ENCODE measurements around the gene RCL1. TPM values are rescaled to one million over a fixed set of nuclear protein-coding genes. Genes with fewer than 3 reads are reported as not detected.

The RCL1 gene
- total RNA-seq, 1 experiment from 2014 or later = 52.2 TPM

DNA sequence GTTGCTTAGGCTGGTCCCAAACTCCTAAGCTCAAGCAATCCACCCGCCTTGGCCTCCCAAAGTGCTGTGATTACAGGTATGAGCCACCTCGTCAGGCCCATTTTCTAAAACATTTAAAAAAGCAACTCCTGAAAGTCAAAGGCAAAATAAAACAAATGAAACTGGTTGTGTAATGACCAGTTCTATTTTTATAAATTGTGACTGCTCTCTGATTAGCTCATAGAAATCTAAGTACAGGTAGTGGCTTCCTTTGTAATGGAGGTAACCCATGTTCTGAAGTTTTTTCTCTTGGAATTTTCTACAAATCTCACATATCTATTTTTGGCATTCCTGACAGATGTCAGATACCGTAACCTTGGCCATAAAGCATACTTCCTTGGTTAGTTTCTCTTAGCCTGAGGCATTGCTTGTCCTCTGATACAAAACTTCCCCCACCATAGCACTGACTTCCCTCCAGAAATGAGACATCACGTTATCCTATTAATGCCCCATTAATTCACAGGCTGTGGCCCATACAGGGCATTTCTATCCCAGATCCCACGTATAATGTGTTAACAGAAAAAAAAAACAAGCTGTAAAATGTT is 37.6 kb upstream of the RCL1 start:
- BruUV-seq (replicated peaks) = no TSS peak

GRCh38 chr9:4756420-4756819 is 36.3 kb upstream of the RCL1 start:
- Histone ChIP-seq H3K27ac (ENCODE audit: low read length) (no peak overlapping the region), H3K9me2 (replicated peaks; ENCODE audit: low read length) (no peaks in the 10 kb centered on the region), H3F3A (ENCODE audit: low read length, unreplicated experiment) (no peaks in the 10 kb centered on the region), H3K4me1 (ENCODE audit: insufficient read depth, low read length) (no peaks in the 10 kb centered on the region; the same call in 1 of the 2 replicates), H3K4me2 (ENCODE audit: low read length) (no peak overlapping the region), H3K9me3 (ENCODE audit: low read length) (no peaks in the 10 kb centered on the region), H3K27me3 (ENCODE audit: low read length) (no peaks in the 10 kb centered on the region), H3K36me3 (ENCODE audit: low read depth, low read length) (no peaks in the 10 kb centered on the region; the same call in 1 of the 2 replicates), H3K9ac (ENCODE audit: low read length) (no peak overlapping the region), H3K79me2 (ENCODE audit: low read length) (no peaks in the 10 kb centered on the region), H3K4me3 (ENCODE audit: low read length) (no peak overlapping the region), H4K20me1 (ENCODE audit: low read length) (no peaks in the 10 kb centered on the region), H2AFZ (ENCODE audit: low read length) (no peak overlapping the region)
- TF ChIP-seq, protein P1, sequence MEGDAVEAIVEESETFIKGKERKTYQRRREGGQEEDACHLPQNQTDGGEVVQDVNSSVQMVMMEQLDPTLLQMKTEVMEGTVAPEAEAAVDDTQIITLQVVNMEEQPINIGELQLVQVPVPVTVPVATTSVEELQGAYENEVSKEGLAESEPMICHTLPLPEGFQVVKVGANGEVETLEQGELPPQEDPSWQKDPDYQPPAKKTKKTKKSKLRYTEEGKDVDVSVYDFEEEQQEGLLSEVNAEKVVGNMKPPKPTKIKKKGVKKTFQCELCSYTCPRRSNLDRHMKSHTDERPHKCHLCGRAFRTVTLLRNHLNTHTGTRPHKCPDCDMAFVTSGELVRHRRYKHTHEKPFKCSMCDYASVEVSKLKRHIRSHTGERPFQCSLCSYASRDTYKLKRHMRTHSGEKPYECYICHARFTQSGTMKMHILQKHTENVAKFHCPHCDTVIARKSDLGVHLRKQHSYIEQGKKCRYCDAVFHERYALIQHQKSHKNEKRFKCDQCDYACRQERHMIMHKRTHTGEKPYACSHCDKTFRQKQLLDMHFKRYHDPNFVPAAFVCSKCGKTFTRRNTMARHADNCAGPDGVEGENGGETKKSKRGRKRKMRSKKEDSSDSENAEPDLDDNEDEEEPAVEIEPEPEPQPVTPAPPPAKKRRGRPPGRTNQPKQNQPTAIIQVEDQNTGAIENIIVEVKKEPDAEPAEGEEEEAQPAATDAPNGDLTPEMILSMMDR (conservative IDR thresholded peaks at IDR 0.05; ENCODE audit: low read depth, low read length) = no peak
- TF ChIP-seq EZH2phosphoT487 (IDR thresholded peaks at IDR 0.05; ENCODE audit: borderline replicate concordance, low read length) = no peak
- no peak for TF ChIP-seq EZH2 (IDR thresholded peaks at IDR 0.05; ENCODE audit: low read length, unreplicated experiment)
- ChIA-PET CTCF (no interaction called here), POLR2A (ENCODE audit: unreplicated experiment) (no interaction called here)
- BruUV-seq (replicated peaks) = no TSS peak
- intact Hi-C loops (cut with micrococcal nuclease) = loop anchor here (10.0 kb wide), 1 partner anchor 838 kb away; no protein-coding TSS in a partner anchor
- ATAC-seq = no peak
- no peak for DNase-seq

More for the DNA sequence above, 37.6 kb upstream of the RCL1 start:
- ChIA-PET CTCF (interaction anchor here (0.6 kb wide), 1 partner anchor 1358 kb away, joined by 3 read pairs; no protein-coding TSS in a partner anchor), POLR2A (ENCODE audit: unreplicated experiment) (no interaction called here)
- H4K20me1 ChIP-seq (ENCODE audit: low read length) = no peaks in the 10 kb centered on the region
- TF ChIP-seq, protein P1 (conservative IDR thresholded peaks at IDR 0.05; ENCODE audit: low read depth, low read length) = no peak
- TF ChIP-seq EZH2 (IDR thresholded peaks at IDR 0.05; ENCODE audit: low read length, unreplicated experiment) (no peak), EZH2phosphoT487 (IDR thresholded peaks at IDR 0.05; ENCODE audit: borderline replicate concordance, low read length) (no peak)
- H3K9ac ChIP-seq (ENCODE audit: low read length) = no peak overlapping the region
- H3K4me1 ChIP-seq (ENCODE audit: insufficient read depth, low read length) = no peaks in the 10 kb centered on the region; the same call in 1 of the 2 replicates
- H3K4me2 ChIP-seq (ENCODE audit: low read length) = no peak overlapping the region
- H3K27ac ChIP-seq (ENCODE audit: low read length) = no peak overlapping the region
- no peaks in the 10 kb centered on the region for H3K9me2 ChIP-seq (replicated peaks; ENCODE audit: low read length)
- intact Hi-C loops (cut with micrococcal nuclease) = loop anchor here (10.0 kb wide), 1 partner anchor 840 kb away; no protein-coding TSS in a partner anchor
- no peak overlapping the region for H2AFZ ChIP-seq (ENCODE audit: low read length)
- H3K79me2 ChIP-seq (ENCODE audit: low read length) = no peaks in the 10 kb centered on the region
- H3K4me3 ChIP-seq (ENCODE audit: low read length) = no peak overlapping the region
- DNase-seq = no peak
- no peaks in the 10 kb centered on the region for H3K27me3 ChIP-seq (ENCODE audit: low read length)
- no peak for ATAC-seq
- no peaks in the 10 kb centered on the region for H3F3A ChIP-seq (ENCODE audit: low read length, unreplicated experiment)
- no peaks in the 10 kb centered on the region for H3K9me3 ChIP-seq (ENCODE audit: low read length)
- H3K36me3 ChIP-seq (ENCODE audit: low read depth, low read length) = no peaks in the 10 kb centered on the region; the same call in 1 of the 2 replicates

DNA sequence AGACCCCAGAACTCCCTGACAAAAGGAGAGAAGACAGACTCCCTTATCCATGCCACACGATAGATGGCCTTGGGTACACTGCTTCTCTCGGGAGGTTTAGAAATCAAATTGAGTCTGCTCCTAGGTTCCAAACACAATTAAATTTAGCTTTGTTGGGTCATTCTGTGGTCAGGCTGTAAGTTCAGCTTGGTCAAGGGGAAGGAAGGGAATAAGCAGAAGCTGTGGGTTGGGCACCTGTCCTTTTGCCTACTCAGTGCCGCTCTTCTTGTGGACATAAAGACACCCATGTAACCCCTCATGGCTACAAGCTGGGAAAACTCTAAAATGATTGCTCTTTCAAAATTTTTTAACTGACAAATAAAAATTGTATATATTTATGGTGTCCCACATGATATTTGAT is 32.6 kb upstream of the RCL1 start:
- Histone ChIP-seq H3K9me2 (replicated peaks; ENCODE audit: low read length) (no peaks in the 10 kb centered on the region), H2AFZ (ENCODE audit: low read length) (no peak overlapping the region), H4K20me1 (ENCODE audit: low read length) (no peaks in the 10 kb centered on the region), H3K4me3 (ENCODE audit: low read length) (no peak overlapping the region), H3K36me3 (ENCODE audit: low read depth, low read length) (no peaks in the 10 kb centered on the region; the same call in 1 of the 2 replicates), H3K9ac (ENCODE audit: low read length) (no peak overlapping the region), H3K27ac (ENCODE audit: low read length) (no peak overlapping the region), H3F3A (ENCODE audit: low read length, unreplicated experiment) (no peaks in the 10 kb centered on the region), H3K4me2 (ENCODE audit: low read length) (no peak overlapping the region), H3K79me2 (ENCODE audit: low read length) (no peaks in the 10 kb centered on the region), H3K9me3 (ENCODE audit: low read length) (no peaks in the 10 kb centered on the region), H3K27me3 (ENCODE audit: low read length) (no peaks in the 10 kb centered on the region), H3K4me1 (ENCODE audit: insufficient read depth, low read length) (peaks cover 10% of the 10 kb centered on the region; the same call in 1 of the 2 replicates)
- ATAC-seq (no peak), DNase-seq (no peak)
- intact Hi-C loops (cut with micrococcal nuclease) = loop anchor here (5.0 kb wide), 3 partner anchors 37 to 667 kb away; no protein-coding TSS in a partner anchor
- ChIA-PET POLR2A (ENCODE audit: unreplicated experiment) (no interaction called here), CTCF (interaction anchor here (0.6 kb wide), 1 partner anchor 426 kb away, joined by 3 read pairs; no protein-coding TSS in a partner anchor)
- TF ChIP-seq, protein P1 (conservative IDR thresholded peaks at IDR 0.05; ENCODE audit: low read depth, low read length) = no peak
- TF ChIP-seq EZH2 (IDR thresholded peaks at IDR 0.05; ENCODE audit: low read length, unreplicated experiment) (no peak), EZH2phosphoT487 (IDR thresholded peaks at IDR 0.05; ENCODE audit: borderline replicate concordance, low read length) (no peak)
- no TSS peak for BruUV-seq (replicated peaks)

Data from PC-3 (cell line).